HCT116 (cell line): ENCODE measurements around the gene ELFN1. TPM values are rescaled to one million over a fixed set of nuclear protein-coding genes. Genes with fewer than 3 reads are reported as not detected.

Source experiments
- ATAC-seq: fragments of 200-7000 bp; cut with Tn5 transposase; 2 replicates; pipeline ENCODE4 v1.9.1; 2020; ENCODE audit warnings: mild to moderate bottlenecking, moderate library complexity
- BruUV-seq: library from RNA; stranded (reverse); fragments of 400-500 nt; replicated peaks from 2 replicates; lab custom pipeline; 2021; lab: Mats Ljungman, UMichigan
- CTCF ChIA-PET: fragments of 300-600 bp; sonication (Branson Sonifier 250); formaldehyde crosslinking; loops from one replicate; lab custom pipeline; 2021; ENCODE audit warnings: antibody characterized with exemption; lab: Charles Lee
- POLR2A ChIA-PET: fragments of 300-600, 350-600 bp; sonication (Branson Sonifier 250); formaldehyde crosslinking; loops from one replicate; lab custom pipeline; 2021; ENCODE audit warnings: antibody characterized with exemption; lab: Charles Lee
- RAD21 ChIA-PET, 2 experiments: fragments of 300-600 bp; sonication (Branson Sonifier 250); formaldehyde crosslinking; loops; one replicate each; lab custom pipeline; 2023; ENCODE audit warnings: low total read pairs in 2 of 2; ENCODE audit not compliant: uncharacterized antibody in 2 of 2, unreplicated experiment in 2 of 2, low non-redundant PET in 1 of 2; lab: Charles Lee
- DNase-seq: peaks from one replicate; pipeline ENCODE4 v3.0.0-alpha.2; 2010; ENCODE audit warnings: low read depth, low spot score
- H2AFZ ChIP-seq: fragments of 200-600 bp; shearing (Covaris generic), sonication (generic); 2 replicates; pipeline ENCODE4 v1.6.1; 2017; ENCODE audit warnings: low read depth, mixed run types, mixed read lengths, antibody characterized with exemption, low read length; ENCODE audit not compliant: poor library complexity, severe bottlenecking
- H3K27ac ChIP-seq: 2 replicates; pipeline ENCODE4 v1.5.1; 2012; ENCODE audit warnings: low read depth, low read length
- H3K27me3 ChIP-seq: fragments of 200-600 bp; sonication (generic); 2 replicates; pipeline ENCODE4 v1.6.1; 2016; ENCODE audit warnings: mixed run types, low read length, mixed read lengths; ENCODE audit not compliant: insufficient read depth
- H3K36me3 ChIP-seq, 2 experiments: fragments of 200-500 bp in 1 of 2; fragments of 200-600 bp in 1 of 2; sonication (Bioruptor generic) in 1 of 2; sonication (generic) in 1 of 2; 2 replicates each; pipeline versions ENCODE4 v1.5.1 to v1.6.1; 2014 to 2016; ENCODE audit warnings: low read length in 2 of 2, inconsistent platforms in 1 of 2, mixed read lengths in 1 of 2, mixed run types in 1 of 2; ENCODE audit not compliant: insufficient read depth in 2 of 2, control insufficient read depth in 1 of 2
- H3K4me1 ChIP-seq, 2 experiments: fragments of 200-600 bp in 1 of 2; sonication (generic) in 1 of 2; 2 replicates each; pipeline versions ENCODE4 v1.5.1 to v1.6.1; 2012 to 2017; ENCODE audit warnings: low read length in 2 of 2, inconsistent platforms in 1 of 2, mild to moderate bottlenecking in 1 of 2, mixed read lengths in 1 of 2, mixed run types in 1 of 2, moderate library complexity in 1 of 2; ENCODE audit not compliant: insufficient read depth in 2 of 2, control insufficient read depth in 1 of 2
- H3K4me2 ChIP-seq: fragments of 200-600 bp; sonication (generic); 2 replicates; pipeline ENCODE4 v1.6.1; 2017; ENCODE audit warnings: mixed run types, low read length, mixed read lengths
- H3K4me3 ChIP-seq, 2 experiments: fragments of 200-600 bp in 1 of 2; sonication (generic) in 1 of 2; replicated peaks in 1 of 2; 2 replicates each; pipeline ENCODE4 v1.5.1; 2011 to 2016; ENCODE audit warnings: low read length in 2 of 2, control low read depth in 1 of 2, low read depth in 1 of 2, mild to moderate bottlenecking in 1 of 2, mixed read lengths in 1 of 2, mixed run types in 1 of 2
- H3K79me2 ChIP-seq: fragments of 200-600 bp; sonication (generic); 2 replicates; pipeline ENCODE4 v1.6.1; 2017; ENCODE audit warnings: mild to moderate bottlenecking, mixed run types, low read length, moderate library complexity, mixed read lengths; ENCODE audit not compliant: insufficient read depth
- H3K9ac ChIP-seq: fragments of 200-600 bp; sonication (generic); 2 replicates; pipeline ENCODE4 v1.6.1; 2016; ENCODE audit warnings: low read length, mixed read lengths
- H3K9me2 ChIP-seq: fragments of 200-600 bp; sonication (generic), shearing (Covaris generic); 2 replicates; pipeline ENCODE4 v1.6.1; 2017; ENCODE audit warnings: mixed run types, mild to moderate bottlenecking, moderate library complexity; ENCODE audit not compliant: insufficient read depth
- H3K9me3 ChIP-seq, 2 experiments: fragments of 200-500 bp in 1 of 2; fragments of 200-600 bp in 1 of 2; sonication (Bioruptor generic) in 1 of 2; sonication (generic) in 1 of 2; 2 replicates each; pipeline ENCODE4 v1.6.1; 2014 to 2017; ENCODE audit warnings: low read length in 2 of 2, mixed read lengths in 2 of 2, inconsistent platforms in 1 of 2, low read depth in 1 of 2, mild to moderate bottlenecking in 1 of 2, mixed run types in 1 of 2, moderate library complexity in 1 of 2; ENCODE audit not compliant: control insufficient read depth in 1 of 2, insufficient read depth in 1 of 2
- H4K20me1 ChIP-seq: fragments of 200-600 bp; sonication (generic), shearing (Covaris generic); 2 replicates; pipeline ENCODE4 v1.6.1; 2017; ENCODE audit warnings: mixed run types, mild to moderate bottlenecking, moderate library complexity; ENCODE audit not compliant: insufficient read depth
- ATF3 ChIP-seq: IDR thresholded peaks from 2 replicates; pipeline ENCODE4 v1.6.1; 2012
- CBX3 ChIP-seq: IDR thresholded peaks from 2 replicates; pipeline ENCODE4 v1.6.1; 2012; ENCODE audit warnings: low read depth
- CEBPB ChIP-seq: IDR thresholded peaks from 2 replicates; pipeline ENCODE4 v1.6.1; 2012; ENCODE audit warnings: low read depth
- FOSL1 ChIP-seq: IDR thresholded peaks from 2 replicates; pipeline ENCODE4 v1.6.1; 2012; ENCODE audit warnings: low read depth
- MAX ChIP-seq: IDR thresholded peaks from 2 replicates; pipeline ENCODE4 v1.6.1; 2012
- POLR2A ChIP-seq: IDR thresholded peaks from 2 replicates; pipeline ENCODE4 v1.7.0; 2011; ENCODE audit warnings: borderline replicate concordance; ENCODE audit not compliant: insufficient read depth, insufficient read length; ENCODE audit errors: extremely low read depth
- POLR2AphosphoS5 ChIP-seq: IDR thresholded peaks from 2 replicates; pipeline ENCODE4 v1.6.1; 2011; ENCODE audit warnings: mild to moderate bottlenecking, low read depth, low read length, moderate library complexity
- RAD21 ChIP-seq: IDR thresholded peaks from 2 replicates; pipeline ENCODE4 v1.6.1; 2012; ENCODE audit warnings: low read depth, mild to moderate bottlenecking
- SIN3A ChIP-seq: IDR thresholded peaks from 2 replicates; pipeline ENCODE4 v1.6.1; 2012; ENCODE audit warnings: low read depth
- SP1 ChIP-seq: IDR thresholded peaks from 2 replicates; pipeline ENCODE4 v1.6.1; 2012; ENCODE audit warnings: low read depth
- YY1 ChIP-seq: IDR thresholded peaks from 2 replicates; pipeline ENCODE4 v1.6.1; 2011; ENCODE audit warnings: low read length, low read depth, moderate library complexity, mild to moderate bottlenecking; ENCODE audit not compliant: insufficient replicate concordance; ENCODE audit errors: extremely low read depth
- ZBTB33 ChIP-seq: IDR thresholded peaks from 2 replicates; pipeline ENCODE4 v1.6.1; 2011; ENCODE audit warnings: mild to moderate bottlenecking, low read length, moderate library complexity; ENCODE audit not compliant: insufficient replicate concordance; ENCODE audit errors: extremely low read depth
- ZFX ChIP-seq: fragments of 450-650 bp; IDR thresholded peaks from 2 replicates; pipeline ENCODE4 v1.6.1; 2017
- ZNF274 ChIP-seq: fragments of 200-500 bp; sonication (Bioruptor generic); IDR thresholded peaks from 2 replicates; pipeline ENCODE4 v1.6.1; 2014; ENCODE audit warnings: mild to moderate bottlenecking, low read depth, low read length, inconsistent platforms
- intact Hi-C: fragments of 100-400 bp; cut with micrococcal nuclease; formaldehyde crosslinking; loops from 2 replicates; pipeline ENCODE4 v1.10.0; 2022
- total RNA-seq: library from RNA; stranded (reverse); gene quantifications from one replicate; pipeline ENCODE4 v1.2.1, GENCODE V29; 2021; ENCODE audit not compliant: unreplicated experiment

Gene ELFN1
- total RNA-seq, 1 experiment from 2014 or later = 4.4 TPM

GRCh38 chr7:1725199-1725690 lies 55.2 kb downstream of the ELFN1 start:
- RAD21 ChIA-PET = no interaction called here
- POLR2A ChIA-PET = no interaction called here
- BruUV-seq = no TSS peak
- Histone ChIP-seq H3K27me3 (no peaks in the 10 kb centered on the region), H2AFZ (no peak overlapping the region), H3K9me2 (no peaks in the 10 kb centered on the region), H3K79me2 (no peaks in the 10 kb centered on the region), H3K36me3 (no peaks in the 10 kb centered on the region), H4K20me1 (no peaks in the 10 kb centered on the region), H3K4me3 (no peak overlapping the region), H3K4me2 (no peak overlapping the region), H3K27ac (no peak overlapping the region), H3K4me1 (peaks cover 0 to 3% of the 10 kb centered on the region in 2 experiments; a peak in 1 of 4 replicates)
- no peak for ATAC-seq
- CTCF ChIA-PET = no interaction called here
- no peak for DNase-seq
- TF ChIP-seq RAD21 = no peak
- TF ChIP-seq, all 23 proteins: peak for 0
- Histone ChIP-seq H3K9ac (no peak overlapping the region), H3K9me3 (no peaks in the 10 kb centered on the region)
- intact Hi-C loops = no loop called here

GRCh38 chr7:1725766-1726630 lies 55.9 kb downstream of the ELFN1 start:
- intact Hi-C loops = no loop called here
- Histone ChIP-seq H3K9me2 (no peaks in the 10 kb centered on the region), H3K27me3 (no peaks in the 10 kb centered on the region), H3K4me2 (no peak overlapping the region), H3K79me2 (no peaks in the 10 kb centered on the region), H2AFZ (no peak overlapping the region), H3K4me3 (no peak overlapping the region), H3K4me1 (peaks cover 0 to 3% of the 10 kb centered on the region in 2 experiments; a peak in 1 of 4 replicates), H3K36me3 (no peaks in the 10 kb centered on the region), H3K27ac (no peak overlapping the region), H3K9me3 (no peaks in the 10 kb centered on the region), H3K9ac (no peak overlapping the region), H4K20me1 (no peaks in the 10 kb centered on the region)
- CTCF ChIA-PET = no interaction called here
- ATAC-seq (no peak), DNase-seq (no peak)
- no TSS peak for BruUV-seq
- TF ChIP-seq SP1 (no peak), ZBTB33 (no peak), POLR2AphosphoS5 (no peak), ATF3 (no peak), ZNF274 (no peak), CEBPB (no peak), FOSL1 (no peak), CBX3 (no peak), POLR2A (no peak), YY1 (no peak), MAX (no peak), ZFX (no peak), SIN3A (no peak)
- RAD21 ChIA-PET = no interaction called here
- POLR2A ChIA-PET = no interaction called here
